HepG2 (cell line): ENCODE results near the gene AP4M1. TPM values are rescaled to one million over a fixed set of nuclear protein-coding genes. Genes with fewer than 3 reads are reported as not detected.

Source experiments
- ATAC-seq: fragments of 200-7000 bp; cut with Tn5 transposase; 3 replicates; pipeline ENCODE4 v1.9.1; 2020; ENCODE audit warnings: mild to moderate bottlenecking, moderate library complexity
- BruUV-seq: library from RNA; stranded (reverse); fragments of 400-500 nt; replicated peaks from 2 replicates; lab custom pipeline; 2021; lab: Mats Ljungman, UMichigan
- CTCF ChIA-PET: fragments of 300-600 bp; formaldehyde crosslinking; extraction: SDS; loops from one replicate; lab custom pipeline; 2021; ENCODE audit warnings: low total read pairs, inconsistent platforms, low intra/inter-chr PET ratio; lab: Yijun Ruan, JAX
- POLR2A ChIA-PET: fragments of 350-600 bp; sonication (Branson Sonifier 250); formaldehyde crosslinking; loops from one replicate; lab custom pipeline; 2020; ENCODE audit warnings: antibody characterized with exemption, inconsistent platforms; lab: Yijun Ruan, JAX
- DNase-seq: peaks from one replicate; pipeline ENCODE4 v3.0.0-alpha.2; 2015; ENCODE audit warnings: low spot score
- FAIRE-seq: peaks from 3 replicates; lab custom pipeline; 2011; peaks lifted over from hg19 to GRCh38; lab: Jason Lieb, UNC
- H2AFZ ChIP-seq: one replicate; pipeline ENCODE4 v1.6.1; 2011; ENCODE audit warnings: low read length, inconsistent platforms
- H3K27ac ChIP-seq: fragments of 300-600 bp; 3 replicates; pipeline ENCODE4 v1.8.0; 2011; ENCODE audit warnings: mixed run types, mild to moderate bottlenecking, mixed read lengths, low read length, inconsistent platforms; ENCODE audit not compliant: insufficient read depth; ENCODE audit errors: extremely low read length
- H3K27me3 ChIP-seq, 2 experiments: fragments of 200-600 bp in 1 of 2; 2 replicates in 1 of 2; 3 replicates in 1 of 2; pipeline versions ENCODE4 v1.6.0 to v1.8.0; 2011; ENCODE audit warnings: low read length in 2 of 2, mild to moderate bottlenecking in 2 of 2, moderate library complexity in 2 of 2, inconsistent platforms in 1 of 2; ENCODE audit not compliant: insufficient read depth in 2 of 2, control insufficient read depth in 1 of 2
- H3K36me3 ChIP-seq, 2 experiments: fragments of 200-600 bp in 1 of 2; replicated peaks in 1 of 2; 2 replicates in 1 of 2; 3 replicates in 1 of 2; pipeline versions ENCODE4 v1.5.1 to v1.8.0; 2011; ENCODE audit warnings: low read length in 2 of 2, inconsistent platforms in 1 of 2; ENCODE audit not compliant: insufficient read depth in 2 of 2, control insufficient read depth in 1 of 2
- H3K4me1 ChIP-seq: 2 replicates; pipeline ENCODE4 v1.5.1; 2012; ENCODE audit warnings: low read length, inconsistent platforms; ENCODE audit not compliant: insufficient read depth
- H3K4me2 ChIP-seq: 2 replicates; pipeline ENCODE4 v1.6.0; 2011; ENCODE audit warnings: low read depth, low read length, inconsistent platforms
- H3K4me3 ChIP-seq, 3 experiments: fragments of 200-600 bp in 1 of 3; sonication (generic), shearing (Covaris generic) in 1 of 3; replicated peaks in 1 of 3; 2 replicates each; pipeline ENCODE4 v1.5.1; 2011 to 2016; ENCODE audit warnings: low read length in 3 of 3, inconsistent platforms in 2 of 3, low read depth in 2 of 3, mild to moderate bottlenecking in 2 of 3, control low read depth in 1 of 3, mixed read lengths in 1 of 3; ENCODE audit not compliant: insufficient read depth in 1 of 3
- H3K79me2 ChIP-seq: one replicate; pipeline ENCODE4 v1.6.1; 2011; ENCODE audit warnings: low read length, inconsistent platforms; ENCODE audit not compliant: insufficient read depth
- H3K9ac ChIP-seq: 2 replicates; pipeline ENCODE4 v1.6.0; 2011; ENCODE audit warnings: mild to moderate bottlenecking, low read depth, low read length, inconsistent platforms; ENCODE audit not compliant: insufficient read depth
- H3K9me3 ChIP-seq: 2 replicates; pipeline ENCODE4 v1.5.1; 2012; ENCODE audit warnings: mild to moderate bottlenecking, low read length
- H4K20me1 ChIP-seq: 2 replicates; pipeline ENCODE4 v1.6.0; 2011; ENCODE audit warnings: inconsistent platforms, mild to moderate bottlenecking, low read length, moderate library complexity; ENCODE audit not compliant: insufficient read depth
- ATF7 ChIP-seq, 2 experiments: fragments of 450-650 bp in 1 of 2; sonication (generic) in 1 of 2; formaldehyde crosslinking in 1 of 2; IDR thresholded peaks; 2 replicates each; pipeline versions ENCODE4 v1.4.0 to v1.6.1; 2016 to 2020; ENCODE audit warnings: antibody characterized with exemption in 1 of 2, mild to moderate bottlenecking in 1 of 2, missing genetic modification reagents in 1 of 2
- IRX3 ChIP-seq: sonication (generic); formaldehyde crosslinking; IDR thresholded peaks from 2 replicates; pipeline ENCODE4 v1.8.1; 2023; ENCODE audit warnings: mild to moderate bottlenecking, low read depth, missing genetic modification reagents, borderline replicate concordance
- MATR3 ChIP-seq: sonication (generic); formaldehyde crosslinking; IDR thresholded peaks from 2 replicates; pipeline ENCODE4 v1.4.0; 2020; ENCODE audit warnings: missing genetic modification reagents
- MXD3 ChIP-seq: IDR thresholded peaks from 2 replicates; pipeline ENCODE4 v1.6.1; 2016; ENCODE audit warnings: mild to moderate bottlenecking, missing biosample characterization, missing genetic modification reagents
- NRL ChIP-seq: sonication (generic); formaldehyde crosslinking; IDR thresholded peaks from 2 replicates; pipeline ENCODE4 v1.5.0; 2020; ENCODE audit warnings: missing genetic modification reagents, mild to moderate bottlenecking, moderate library complexity, borderline replicate concordance
- SP2 ChIP-seq: sonication (generic); formaldehyde crosslinking; IDR thresholded peaks from 2 replicates; pipeline ENCODE4 v1.5.1; 2020; ENCODE audit warnings: mild to moderate bottlenecking, missing genetic modification reagents
- TBX2 ChIP-seq: sonication (generic); formaldehyde crosslinking; IDR thresholded peaks from 2 replicates; pipeline ENCODE4 v1.5.0; 2020; ENCODE audit warnings: missing genetic modification reagents, mild to moderate bottlenecking, borderline replicate concordance
- TCF12 ChIP-seq, 2 experiments: fragments of 450-650 bp in 1 of 2; sonication (generic) in 1 of 2; formaldehyde crosslinking in 1 of 2; IDR thresholded peaks; 2 replicates each; pipeline versions ENCODE4 v1.6.1 to v1.8.0; 2017 to 2022; ENCODE audit warnings: antibody characterized with exemption in 1 of 2, mild to moderate bottlenecking in 1 of 2, missing genetic modification reagents in 1 of 2, moderate library complexity in 1 of 2
- ZBTB46 ChIP-seq: sonication (generic); formaldehyde crosslinking; IDR thresholded peaks from 2 replicates; pipeline ENCODE4 v1.4.0; 2020; ENCODE audit warnings: mild to moderate bottlenecking, missing genetic modification reagents, borderline replicate concordance
- ZNF24 ChIP-seq: fragments of 450-650 bp; IDR thresholded peaks from 2 replicates; pipeline ENCODE4 v1.6.1; 2017; ENCODE audit warnings: antibody characterized with exemption, mild to moderate bottlenecking
- ZNF280B ChIP-seq: sonication (generic); formaldehyde crosslinking; IDR thresholded peaks from 2 replicates; pipeline ENCODE4 v1.5.0; 2020; ENCODE audit warnings: missing genetic modification reagents, mild to moderate bottlenecking, borderline replicate concordance
- ZNF382 ChIP-seq: sonication (generic); formaldehyde crosslinking; IDR thresholded peaks from 2 replicates; pipeline ENCODE4 v1.5.0; 2020; ENCODE audit warnings: missing genetic modification reagents, mild to moderate bottlenecking, borderline replicate concordance
- ZNF512B ChIP-seq: sonication (generic); formaldehyde crosslinking; IDR thresholded peaks from 2 replicates; pipeline ENCODE4 v1.5.1; 2020; ENCODE audit warnings: missing genetic modification reagents, mild to moderate bottlenecking, borderline replicate concordance
- ZNF569 ChIP-seq: sonication (generic); formaldehyde crosslinking; IDR thresholded peaks from 2 replicates; pipeline ENCODE4 v1.5.0; 2020; ENCODE audit warnings: mild to moderate bottlenecking, missing genetic modification reagents, moderate library complexity, borderline replicate concordance
- ZNF605 ChIP-seq: sonication (generic); formaldehyde crosslinking; IDR thresholded peaks from 2 replicates; pipeline ENCODE4 v1.8.0; 2022; ENCODE audit warnings: mild to moderate bottlenecking, missing genetic modification reagents
- WGBS: methylation state at CpG from one replicate; pipeline ENCODE4 v1.1.6; 2017; ENCODE audit warnings: low lambda C conversion rate; 5-methylcytosine and 5-hydroxymethylcytosine counted together
- in situ Hi-C: cut with HindIII; loops from 2 replicates; pipeline ENCODE4 v1.10.0; 2017; ENCODE audit warnings: low pct_unique_long_range_greater_than_20kb; ENCODE audit not compliant: extremely low pct_ligation_motif_present
- intact Hi-C: fragments of 100-400 bp; cut with micrococcal nuclease; formaldehyde crosslinking; loops from one replicate; pipeline ENCODE4 v1.10.0; 2022; ENCODE audit not compliant: unreplicated experiment
- polyA plus RNA-seq, 8 experiments: library from polyadenylated mRNA; depleted of rRNA in 3 of 8; stranded (reverse) in 7 of 8; unstranded in 1 of 8; fragments of >200 nt; fragmentation: Illumina TruSeq in 4 of 8; extraction: Trizol in 4 of 8; gene quantifications; 2 replicates each; pipeline versions ENCODE4 v1.2.1 to v1.2.3, GENCODE V29; 2011 to 2016; ENCODE audit warnings: low read depth in 4 of 8, missing spikeins in 1 of 8, mixed read lengths in 1 of 8; ENCODE audit not compliant: insufficient read depth in 1 of 8
- total RNA-seq, 5 experiments: library from RNA; depleted of rRNA; stranded (reverse); fragments of >200 nt; fragmentation: Illumina TruSeq; extraction: Trizol; gene quantifications; 2 replicates each; pipeline ENCODE4 v1.2.3, GENCODE V29; 2016; ENCODE audit warnings: low read depth in 1 of 5

Gene AP4M1
- total and polyA plus RNA-seq, 2 of the 13 experiments (the other 11 are each of a cell fraction or from before 2014, with no cell fraction given) = 6.3 to 9.7 TPM

GRCh38 chr7:100137851-100138760, 36.7 kb downstream of the AP4M1 start:
- Histone ChIP-seq H2AFZ (no peak overlapping the region), H3K4me1 (peaks cover 13% of the 10 kb centered on the region), H3K9me3 (no peaks in the 10 kb centered on the region), H4K20me1 (no peaks in the 10 kb centered on the region), H3K79me2 (no peaks in the 10 kb centered on the region), H3K9ac (no peak overlapping the region), H3K27ac (no peak overlapping the region), H3K36me3 (no peaks in the 10 kb centered on the region), H3K4me2 (no peak overlapping the region), H3K27me3 (no peaks in the 10 kb centered on the region), H3K4me3 (no peak overlapping the region)
- 57% methylated on average over 13 of the region's 13 CpGs for WGBS
- no peak for DNase-seq
- intact Hi-C loops = no loop called here
- no peak for ATAC-seq
- TF ChIP-seq ATF7 (IDR thresholded peaks at IDR 0.05) (no peak), ATF7 (CRISPR knock-in tag; IDR thresholded peaks at IDR 0.05) (no peak), MATR3 (CRISPR knock-in tag) (no peak), ZBTB46 (CRISPR knock-in tag) (no peak), ZNF569 (CRISPR knock-in tag) (no peak), IRX3 (no peak), TCF12 (IDR thresholded peaks at IDR 0.05) (no peak), TCF12 (CRISPR knock-in tag; IDR thresholded peaks at IDR 0.05) (no peak), NRL (CRISPR knock-in tag) (no peak), TBX2 (CRISPR knock-in tag) (no peak), SP2 (CRISPR knock-in tag) (no peak), MXD3 (CRISPR knock-in tag) (no peak), ZNF382 (CRISPR knock-in tag) (no peak), ZNF512B (CRISPR knock-in tag) (no peak), ZNF24 (no peak), ZNF605 (CRISPR knock-in tag) (no peak), ZNF280B (no peak)
- CTCF ChIA-PET = no interaction called here
- BruUV-seq = no TSS peak
- in situ Hi-C loops = no loop called here
- FAIRE-seq = no peak
- POLR2A ChIA-PET = interaction anchor here (1.8 kb wide), 1 partner anchor 11 kb away, joined by 6 read pairs; the partner anchor contains the start of gene LAMTOR4
